Aorta (tissue), 5 donors: ENCODE measurements around the gene NSMF. TPM values are rescaled to one million over a fixed set of nuclear protein-coding genes. Genes with fewer than 3 reads are reported as not detected.

Experiments used
- ATAC-seq: fragments of 200-7000 bp; cut with Tn5 transposase; one replicate; pipeline ENCODE4 v1.9.1; 2022; ENCODE audit warnings: moderate library complexity; ENCODE audit not compliant: low FRiP score
- DNase-seq, 2 donors: peaks; one replicate each; pipeline ENCODE4 v3.0.0-alpha.2; 2020
- H3K27ac ChIP-seq, 2 donors: one replicate each; pipeline ENCODE4 v1.5.1; 2013; ENCODE audit warnings: low read length in 2 of 2, mild to moderate bottlenecking in 2 of 2, moderate library complexity in 2 of 2, control low read depth in 1 of 2, inconsistent platforms in 1 of 2, low read depth in 1 of 2
- H3K27me3 ChIP-seq, 2 donors: one replicate each; pipeline ENCODE4 v1.6.1; 2013; ENCODE audit warnings: control low read depth in 1 of 2, low read length in 1 of 2, mild to moderate bottlenecking in 1 of 2, moderate library complexity in 1 of 2; ENCODE audit not compliant: insufficient read depth in 2 of 2, control insufficient read depth in 1 of 2
- H3K36me3 ChIP-seq, 2 donors: one replicate each; pipeline ENCODE4 v1.6.1; 2013; ENCODE audit warnings: control low read depth in 1 of 2, low read length in 1 of 2, mild to moderate bottlenecking in 1 of 2; ENCODE audit not compliant: insufficient read depth in 2 of 2, control insufficient read depth in 1 of 2
- H3K4me1 ChIP-seq, 2 donors: one replicate each; pipeline ENCODE4 v1.6.1; 2013; ENCODE audit warnings: low read length in 2 of 2, control low read depth in 1 of 2, mild to moderate bottlenecking in 1 of 2, moderate library complexity in 1 of 2; ENCODE audit not compliant: insufficient read depth in 2 of 2, control insufficient read depth in 1 of 2
- H3K4me3 ChIP-seq, 2 donors: one replicate each; pipeline ENCODE4 v1.5.1; 2013; ENCODE audit warnings: low read length in 2 of 2, control low read depth in 1 of 2, mild to moderate bottlenecking in 1 of 2
- H3K9me3 ChIP-seq: one replicate; pipeline ENCODE4 v1.6.1; 2013; ENCODE audit warnings: mild to moderate bottlenecking, low read length; ENCODE audit not compliant: control insufficient read depth
- WGBS, 2 donors: extraction: QIAGEN DNeasy Blood & Tissue Kit; methylation state at CpG; one replicate each; pipeline ENCODE4 v1.1.7; 2013; 5-methylcytosine and 5-hydroxymethylcytosine counted together
- intact Hi-C, 2 donors: fragments of 100-400 bp; cut with DNase I; formaldehyde crosslinking; loops; one replicate each; pipeline versions ENCODE4 v1.14.2 to v1.15.0; 2022
- polyA plus RNA-seq, 2 donors: library from polyadenylated mRNA; stranded (reverse); fragments of 200-250 nt; gene quantifications; one replicate each; pipeline ENCODE4 v1.2.3, GENCODE V29; 2013
- total RNA-seq, 2 donors: library from RNA; stranded (reverse); fragmentation: NEBNext Ultra II Directional; extraction: Animal tissue kit (Norgen Biotek cat#: 25700); gene quantifications; one replicate each; pipeline ENCODE4 v1.2.1, GENCODE V29; 2021
- donor health status: healthy with polysubstance abuse.
- donor health status: Bipolar disorder and iron deficiency.
- donor health status: DM: no; HTN: no; CAD: no.
- donor health status: DM: no; HTN: no; CAD: no.
- donor health status: DM: yes; HTN: yes; CAD: no.

NSMF gene
- total and polyA plus RNA-seq, 4 donors: 75.5 to 154 (median 77.5) TPM

DNA sequence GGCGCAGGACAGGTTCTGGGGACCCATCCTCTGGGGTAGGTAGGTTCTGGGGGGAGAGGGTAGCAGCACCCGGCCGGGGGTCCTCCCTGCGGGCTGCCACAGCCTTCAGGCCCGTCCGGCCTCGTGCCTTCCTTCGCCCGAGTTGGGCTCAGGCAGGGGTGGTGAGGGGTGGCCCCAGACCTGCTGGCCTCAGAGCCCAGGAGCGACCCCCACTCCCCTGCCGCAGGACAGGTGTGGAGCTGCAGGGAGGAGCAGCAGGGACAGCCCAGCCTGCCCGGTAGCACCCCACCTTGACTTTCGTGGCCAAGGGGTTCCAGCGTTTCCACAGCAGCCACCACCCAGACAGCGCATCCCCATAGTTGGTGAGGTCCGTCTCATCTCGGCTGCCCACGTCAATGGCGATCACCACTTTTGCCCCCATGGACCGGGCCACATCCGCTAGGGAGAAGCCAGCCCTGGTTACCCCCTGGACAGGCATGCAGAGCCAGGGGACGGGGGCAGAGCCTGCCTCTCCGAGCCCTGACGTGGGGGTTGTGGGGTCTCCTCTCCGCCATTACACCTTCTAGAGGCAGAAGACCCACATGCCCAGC is 3.4 kb upstream of the NSMF start:
- Histone ChIP-seq H3K36me3 (no peaks in the 10 kb centered on the region), H3K9me3 (no peaks in the 10 kb centered on the region), H3K4me1 (no peaks in the 10 kb centered on the region), H3K4me3 (no peak overlapping the region), H3K27me3 (no peaks in the 10 kb centered on the region), H3K27ac (no peak overlapping the region)
- WGBS, 2 donors: 93 to 96% methylated on average over 25 of the region's 25 CpGs
- peak; percentile 48 to 74 for DNase-seq
- ATAC-seq: no peak
- intact Hi-C loops: no loop called here

GRCh38 chr9:137461663-137462395 is 2.7 kb upstream of the NSMF start:
- Histone ChIP-seq H3K9me3 (no peaks in the 10 kb centered on the region), H3K27ac (no peak overlapping the region), H3K36me3 (no peaks in the 10 kb centered on the region), H3K4me1 (no peaks in the 10 kb centered on the region), H3K27me3 (no peaks in the 10 kb centered on the region), H3K4me3 (no peak overlapping the region)
- ATAC-seq (no peak), DNase-seq (peak; percentile 73 to 86)
- intact Hi-C loops: no loop called here
- WGBS, 2 donors: 86 to 89% methylated on average over 52 of the region's 52 CpGs

DNA sequence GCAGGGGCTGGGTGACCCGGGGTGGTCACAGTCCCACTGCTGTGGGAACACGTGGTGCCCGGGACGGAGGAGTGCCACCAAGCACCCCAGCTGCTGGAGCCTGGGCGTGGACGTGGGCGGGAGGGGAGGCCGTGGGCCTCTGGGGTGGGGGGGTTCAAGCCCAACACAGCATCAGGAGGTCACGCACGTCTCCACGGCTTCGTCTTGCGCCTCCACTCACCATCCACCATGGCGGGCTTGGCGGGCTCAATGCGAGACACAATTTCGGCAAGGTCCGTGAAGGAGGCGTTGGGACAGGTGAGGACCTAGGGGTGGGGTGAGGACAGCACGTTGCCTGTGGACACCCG is 2.2 kb upstream of the NSMF start:
- Histone ChIP-seq H3K36me3 (no peaks in the 10 kb centered on the region), H3K27ac (no peak overlapping the region), H3K27me3 (no peaks in the 10 kb centered on the region), H3K9me3 (no peaks in the 10 kb centered on the region), H3K4me3 (no peak overlapping the region), H3K4me1 (no peaks in the 10 kb centered on the region)
- ATAC-seq (no peak), DNase-seq (peak; percentile 54 to 65)
- 95 to 96% methylated on average over 20 to 21 of the region's 21 CpGs for WGBS, 2 donors
- intact Hi-C loops: no loop called here

DNA sequence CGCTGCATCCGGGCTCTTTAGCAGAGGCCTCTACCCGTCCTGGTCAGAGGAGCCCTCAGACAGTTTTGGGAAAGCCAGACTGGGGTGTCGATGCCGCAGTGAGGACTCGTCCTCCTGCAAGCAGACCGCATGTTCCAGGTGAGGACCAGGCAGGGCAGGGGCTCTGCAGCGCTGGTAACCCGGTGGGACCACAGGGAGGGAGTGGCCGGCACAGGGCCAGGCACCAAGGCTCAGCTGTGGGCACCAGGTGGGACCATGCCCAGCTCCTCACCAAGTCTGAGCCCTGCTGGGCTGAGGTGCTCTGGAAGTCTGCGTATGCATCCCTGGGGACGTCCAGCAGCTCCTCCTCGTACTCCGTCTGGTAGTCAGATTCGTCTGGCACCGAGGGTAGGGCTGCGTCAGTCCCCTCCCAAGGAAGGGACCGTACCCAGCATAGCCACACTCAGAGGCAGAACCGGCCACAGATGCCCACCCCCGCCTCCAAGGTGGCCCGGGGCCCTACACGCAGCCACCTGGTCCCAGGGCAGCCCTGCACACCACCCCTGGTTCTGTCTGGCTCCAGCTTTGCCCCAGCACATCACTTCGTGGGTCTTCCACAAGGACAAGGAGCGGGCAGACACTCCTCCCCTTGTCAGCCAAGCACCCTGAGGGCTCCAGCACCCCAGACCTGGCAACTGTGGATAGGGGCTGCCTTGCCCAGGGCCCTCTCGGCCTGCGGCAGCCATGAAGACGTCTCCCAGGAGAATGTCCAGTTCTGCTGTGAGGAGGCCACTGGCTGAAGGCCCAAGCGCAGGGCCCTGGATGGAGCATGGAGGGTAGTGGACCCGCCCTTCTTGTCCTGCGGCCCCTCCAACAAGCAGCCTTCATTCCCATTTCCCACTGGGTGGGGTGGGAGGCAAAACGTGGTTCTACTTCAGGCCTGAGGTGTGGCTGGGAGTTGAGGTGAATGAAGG is 1.5 kb upstream of the NSMF start:
- Histone ChIP-seq H3K36me3 (peaks cover 0 to under 1% of the 10 kb centered on the region in 2 donors), H3K27me3 (no peaks in the 10 kb centered on the region), H3K4me1 (no peaks in the 10 kb centered on the region), H3K4me3 (no peak overlapping the region), H3K9me3 (no peaks in the 10 kb centered on the region), H3K27ac (no peak overlapping the region)
- intact Hi-C loops: no loop called here
- ATAC-seq (no peak), DNase-seq (peak; percentile 53 to 72)
- WGBS, 2 donors: 93 to 94% methylated on average over 31 of the region's 31 CpGs

DNA sequence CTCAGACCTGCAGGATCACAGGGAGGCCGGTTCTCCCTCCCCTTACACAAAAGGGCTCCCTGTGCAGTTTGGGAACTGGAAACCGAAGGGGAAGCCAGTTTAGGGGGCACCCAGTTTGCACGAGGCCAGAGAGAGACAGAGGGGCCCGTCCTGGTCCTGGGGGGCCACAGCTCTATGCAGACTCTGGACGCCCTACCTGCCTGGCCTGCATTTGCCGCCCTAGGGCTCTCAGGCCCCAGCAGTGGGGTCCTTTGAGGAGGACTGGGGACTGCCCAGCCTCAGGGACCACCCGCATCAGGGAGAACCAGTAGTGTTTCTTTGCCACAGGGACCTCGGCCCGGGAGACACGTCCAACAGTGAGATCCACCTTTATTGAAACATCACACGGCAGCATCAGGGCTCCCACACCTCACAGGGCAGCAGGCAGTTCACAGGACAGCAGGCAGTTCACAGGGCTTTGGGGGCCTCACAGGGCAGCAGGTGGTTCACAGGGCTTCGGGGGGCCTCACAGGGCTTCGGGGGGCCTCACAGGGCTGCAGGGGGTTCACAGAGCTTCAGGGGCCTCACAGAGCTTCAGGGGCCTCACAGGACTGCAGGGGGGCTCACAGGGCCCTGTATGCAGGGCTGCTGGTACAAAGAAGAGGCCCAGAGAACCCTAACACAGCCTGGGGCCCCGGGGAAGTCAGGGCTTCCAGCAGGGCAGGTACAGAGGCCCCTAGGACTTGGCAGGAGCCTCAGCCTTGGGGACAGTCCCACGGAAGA is 648 bp upstream of the NSMF start:
- intact Hi-C loops: no loop called here
- 53 to 54% methylated on average over 15 of the region's 15 CpGs for WGBS, 2 donors
- H3K4me3 ChIP-seq: no peak overlapping the region
- no peak for ATAC-seq
- peak; percentile 48 to 78 for DNase-seq
- peaks cover 0 to 1% of the 10 kb centered on the region in 2 donors for H3K36me3 ChIP-seq
- H3K27ac ChIP-seq: peak overlapping the region in 1 of 2 donors; percentile 60
- H3K27me3 ChIP-seq: no peaks in the 10 kb centered on the region
- H3K9me3 ChIP-seq: no peaks in the 10 kb centered on the region
- no peaks in the 10 kb centered on the region for H3K4me1 ChIP-seq

DNA sequence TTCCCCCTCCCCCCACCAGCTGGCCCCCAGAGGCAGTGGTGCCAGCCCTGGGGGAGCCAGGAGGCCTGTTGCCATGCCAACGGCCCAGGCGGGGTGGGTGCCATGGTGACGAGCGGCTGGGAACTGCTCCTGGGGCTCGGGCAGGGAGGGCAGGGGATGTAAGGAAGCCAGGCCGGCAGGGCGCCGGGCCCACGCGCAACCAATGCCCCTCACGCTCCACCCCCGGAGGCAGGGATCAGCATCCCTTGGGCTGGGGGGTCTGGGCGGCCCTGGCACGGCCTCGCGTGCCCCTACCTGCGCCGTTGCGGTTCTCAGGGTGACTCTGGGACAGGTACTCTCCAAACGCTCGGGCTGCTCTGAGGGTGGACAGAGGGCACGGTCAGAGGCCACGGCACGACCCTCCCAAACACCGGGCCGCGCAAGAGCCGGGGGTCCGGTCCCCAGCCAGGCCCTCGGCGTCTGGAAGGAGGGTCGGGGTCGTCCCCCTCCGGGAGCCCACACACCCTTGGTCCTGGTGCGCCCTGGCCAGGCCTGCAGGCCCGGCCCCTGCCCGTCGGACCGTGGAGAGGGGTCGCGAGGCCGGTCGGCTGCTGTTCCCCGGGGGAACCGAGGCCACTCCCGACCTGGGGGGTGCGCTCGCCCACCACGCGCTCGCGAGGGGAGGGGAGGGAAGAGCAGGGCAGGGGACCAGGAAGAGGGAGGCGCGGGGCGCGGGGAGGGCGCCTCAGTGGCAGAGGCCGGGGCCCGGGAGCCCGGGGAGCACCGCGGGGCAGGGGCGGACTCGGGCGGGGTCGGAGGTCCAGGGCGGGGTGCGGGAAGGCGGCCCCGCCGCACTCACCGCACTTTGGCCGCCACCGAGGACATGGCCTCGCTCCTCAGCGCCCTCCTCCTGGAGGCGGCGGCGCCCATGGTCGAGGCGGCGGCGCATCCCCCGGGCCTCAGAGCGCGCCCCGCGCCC is 661 bp downstream of the NSMF start:
- Histone ChIP-seq H3K27ac (peak overlapping the region; percentile 56 to 73), H3K36me3 (peaks cover 0 to 1% of the 10 kb centered on the region in 2 donors), H3K4me1 (peaks cover 0 to 4% of the 10 kb centered on the region in 2 donors), H3K4me3 (peak overlapping the region; percentile 74 to 80), H3K27me3 (no peaks in the 10 kb centered on the region), H3K9me3 (no peaks in the 10 kb centered on the region)
- 3% methylated on average over 41 to 88 of the region's 88 CpGs for WGBS, 2 donors
- intact Hi-C loops: no loop called here
- DNase-seq: peak; percentile 78 to 88
- ATAC-seq: no peak

- intact Hi-C loops: no loop called here
- H3K9me3 ChIP-seq: no peaks in the 10 kb centered on the region
- peak; percentile 82 to 87 for DNase-seq
- H3K36me3 ChIP-seq: peaks cover 0 to 1% of the 10 kb centered on the region in 2 donors
- H3K27ac ChIP-seq: peak overlapping the region; percentile 73 to 97
- peak overlapping the region; percentile 27 to 74 for H3K4me3 ChIP-seq
- ATAC-seq: peak; percentile 15
- H3K27me3 ChIP-seq: no peaks in the 10 kb centered on the region
- H3K4me1 ChIP-seq: peaks cover 0 to 4% of the 10 kb centered on the region in 2 donors
- WGBS, 2 donors: 21 to 24% methylated on average over 44 of the region's 44 CpGs
Measured at GRCh38 chr9:137457406-137458193, 1.5 kb downstream of the NSMF start.
